Gastrocnemius medialis (tissue), 4 donors: ENCODE measurements around the gene DDX31.

Experiments
- CTCF ChIP-seq, 5 experiments: fragments of 450-650 bp in 3 of 5; fragments of 200-600 bp in 2 of 5; sonication (generic) in 2 of 5; IDR thresholded peaks in 4 of 5; conservative IDR thresholded peaks in 1 of 5; 1 replicate in 4 of 5; 2 replicates in 1 of 5; pipeline ENCODE4 v1.5.1; 2016 to 2019; ENCODE audit warnings: antibody characterized with exemption in 5 of 5, mild to moderate bottlenecking in 3 of 5, moderate library complexity in 3 of 5
- POLR2A ChIP-seq, 2 donors: fragments of 450-650 bp; IDR thresholded peaks; one replicate each; pipeline ENCODE4 v1.6.1; 2017; ENCODE audit warnings: antibody characterized with exemption in 2 of 2, mild to moderate bottlenecking in 2 of 2, moderate library complexity in 2 of 2

- no peak for TF ChIP-seq POLR2A (IDR thresholded peaks at IDR 0.05)
- no peak for TF ChIP-seq CTCF (IDR thresholded peaks at IDR 0.05 in 4 of 5, conservative IDR thresholded peaks at IDR 0.05 in 1 of 5)
These were observed 120.8 kb downstream of the DDX31 start for GRCh38 chr9:132548751-132549640.
